Measurements from ENCODE around the gene PRCP. TPM values are rescaled to one million over a fixed set of nuclear protein-coding genes. Genes with fewer than 3 reads are reported as not detected.

Gene PRCP
- total RNA-seq, 1 experiment from 2014 or later: 56.7 TPM

- peaks cover 0 to 2% (median 0%) of the 10 kb centered on the region in 3 experiments; a peak in 1 of 7 replicates for H3K36me3 Mint-ChIP-seq (ENCODE audit: insufficient read depth in 1 of 3, low read depth in 3 of 3)
- no peak overlapping the region for H3K27ac ChIP-seq (ENCODE audit: insufficient read length, low read depth, low read length)
These were observed 57.0 kb downstream of the PRCP start for GRCh38 chr11:82843057-82843795.

More at GRCh38 chr11:82843057-82843795, 57.0 kb downstream of the PRCP start:
- Histone ChIP-seq H3K9ac (ENCODE audit: extremely low read depth, insufficient read length, low read length) (no peak overlapping the region), H3K4me1 (ENCODE audit: insufficient read depth, low read length) (no peaks in the 10 kb centered on the region), H2BK12ac (ENCODE audit: insufficient read length, low read depth, low read length) (no peak overlapping the region), H3K14ac (ENCODE audit: insufficient read depth, low read length) (no peak overlapping the region), H3K4me2 (ENCODE audit: insufficient read depth, insufficient read length, low read length) (no peak overlapping the region), H2BK5ac (ENCODE audit: insufficient read length, low read length) (no peak overlapping the region), H4K5ac (ENCODE audit: insufficient read length, low read depth, low read length) (no peak overlapping the region), H3K56ac (ENCODE audit: insufficient read length, low read depth, low read length) (no peak overlapping the region), H2BK15ac (ENCODE audit: low read depth, low read length) (no peak overlapping the region), H4K8ac (replicated peaks; ENCODE audit: insufficient read length, low read depth, low read length) (no peak overlapping the region), H3K23me2 (ENCODE audit: insufficient read length, low read depth, low read length, poor library complexity, severe bottlenecking) (no peaks in the 10 kb centered on the region), H3K79me1 (ENCODE audit: insufficient read depth, low read depth, low read length, poor library complexity, severe bottlenecking) (no peaks in the 10 kb centered on the region), H3K9me3 (ENCODE audit: control insufficient read depth, low read depth, low read length) (no peaks in the 10 kb centered on the region), H3K4ac (ENCODE audit: low read depth, low read length) (no peak overlapping the region), H4K91ac (ENCODE audit: insufficient read length, low read depth, low read length) (no peak overlapping the region), H3K27me3 (ENCODE audit: insufficient read depth, low read length) (no peaks in the 10 kb centered on the region), H2BK120ac (ENCODE audit: low read depth, low read length, poor library complexity, severe bottlenecking) (no peak overlapping the region), H3T11ph (ENCODE audit: low read length) (no peak overlapping the region), H4K20me1 (ENCODE audit: control insufficient read depth, insufficient read depth, insufficient read length) (no peaks in the 10 kb centered on the region), H3K79me2 (ENCODE audit: insufficient read depth, low read length) (no peaks in the 10 kb centered on the region), H2BK20ac (ENCODE audit: low read depth, low read length, poor library complexity, severe bottlenecking) (no peak overlapping the region), H2AK5ac (ENCODE audit: insufficient read length, low read length) (no peak overlapping the region), H2AFZ (ENCODE audit: low read length) (no peak overlapping the region), H3K23ac (ENCODE audit: insufficient read length, low read depth, low read length) (no peak overlapping the region), H3K18ac (ENCODE audit: insufficient read length, low read depth, low read length) (no peak overlapping the region)
- Mint-ChIP-seq H3K4me1 (peaks cover 15 to 19% of the 10 kb centered on the region in 2 experiments), H3K27ac (0 out of 7 replicates have a peak overlapping the region, but pooled peaks of 1 of the 3 experiments have one; percentile 32), H3K9me3 (no peaks in the 10 kb centered on the region), H3K27me3 (ENCODE audit: low read depth) (no peaks in the 10 kb centered on the region), H3K4me3 (no peak overlapping the region)
- no CpG with 5 or more reads among the region's 6 CpGs for WGBS (ENCODE audit: extremely low coverage, insufficient read length, low lambda C conversion rate)
- no peak for DNase-seq
- TF ChIP-seq CTCF (conservative IDR thresholded peaks at IDR 0.05): no peak
